ENCODE measurements around the gene ERG28. TPM values are rescaled to one million over a fixed set of nuclear protein-coding genes. Genes with fewer than 3 reads are reported as not detected.
A peak's percentile ranks its signal among the peaks of the same experiment; 100 is the strongest.

The ERG28 gene
- total RNA-seq, 1 experiment from 2014 or later: 32.5 TPM

- H3K27ac ChIP-seq: no peak overlapping the region
- no peaks in the 10 kb centered on the region for H3K27me3 ChIP-seq (ENCODE audit: insufficient read depth, low read depth)
- H3K4me1 ChIP-seq (replicated peaks; ENCODE audit: insufficient read depth): peaks cover 6% of the 10 kb centered on the region
- intact Hi-C loops (cut with micrococcal nuclease; ENCODE audit: unreplicated experiment): loop anchor here (1.0 to 5.0 kb wide), 3 partner anchors 76 to 522 kb away; partner anchors contain the start of gene FLVCR2
- H3K9me2 ChIP-seq (ENCODE audit: insufficient read depth): no peaks in the 10 kb centered on the region
- peaks cover 13% of the 10 kb centered on the region for H3K79me2 ChIP-seq (ENCODE audit: low read depth)
- no peaks in the 10 kb centered on the region for H3K9me3 ChIP-seq (ENCODE audit: insufficient read depth, low read depth)
- peaks cover 20% of the 10 kb centered on the region; the same call in 1 of the 2 replicates for H3K36me3 ChIP-seq (ENCODE audit: low read depth)
- H3K4me3 ChIP-seq: no peak overlapping the region
- peaks cover 14% of the 10 kb centered on the region for H3F3A ChIP-seq (ENCODE audit: insufficient read depth, low read depth)
- TF ChIP-seq CTCF (conservative IDR thresholded peaks at IDR 0.05): peak; percentile 95
- TF ChIP-seq EZH2 (IDR thresholded peaks at IDR 0.05; ENCODE audit: low read depth): no peak
- BruUV-seq (replicated peaks): no TSS peak
- H2AFZ ChIP-seq: no peak overlapping the region
- no peaks in the 10 kb centered on the region for H4K20me1 ChIP-seq (ENCODE audit: insufficient read depth)
- ChIA-PET POLR2A (ENCODE audit: unreplicated experiment) (interaction anchor here (0.7 kb wide), 1 partner anchor 78 kb away, joined by 5 read pairs; no protein-coding TSS in a partner anchor), CTCF (interaction anchor here (0.5 to 2.1 kb wide), 4 partner anchors 19 to 328 kb away, joined by 3 to 25 read pairs (median 4); partner anchors contain the start of gene FLVCR2)
- no peak overlapping the region for H3K4me2 ChIP-seq
- DNase-seq: peak; percentile 58 to 81
Measured at GRCh38 chr14:75654127-75654732, 6.4 kb downstream of the ERG28 start.

GRCh38 chr14:75653563-75653962, 7.1 kb downstream of the ERG28 start:
- intact Hi-C loops (cut with micrococcal nuclease; ENCODE audit: unreplicated experiment): loop anchor here (5.0 kb wide), 1 partner anchor 521 kb away; no protein-coding TSS in a partner anchor
- Histone ChIP-seq H3F3A (ENCODE audit: insufficient read depth, low read depth) (peaks cover 20% of the 10 kb centered on the region), H3K9me2 (ENCODE audit: insufficient read depth) (no peaks in the 10 kb centered on the region), H4K20me1 (ENCODE audit: insufficient read depth) (no peaks in the 10 kb centered on the region), H3K27me3 (ENCODE audit: insufficient read depth, low read depth) (no peaks in the 10 kb centered on the region), H3K36me3 (ENCODE audit: low read depth) (peaks cover 22% of the 10 kb centered on the region; the same call in 1 of the 2 replicates), H3K27ac (no peak overlapping the region), H3K4me1 (replicated peaks; ENCODE audit: insufficient read depth) (peaks cover 13% of the 10 kb centered on the region), H3K9me3 (ENCODE audit: insufficient read depth, low read depth) (no peaks in the 10 kb centered on the region), H3K4me3 (no peak overlapping the region), H3K4me2 (no peak overlapping the region), H3K79me2 (ENCODE audit: low read depth) (peaks cover 8% of the 10 kb centered on the region; the same call in 1 of the 2 replicates), H2AFZ (no peak overlapping the region)
- ChIA-PET POLR2A (ENCODE audit: unreplicated experiment) (no interaction called here), CTCF (interaction anchor here (0.5 to 2.1 kb wide), 2 partner anchors 76 to 329 kb away, joined by 4 to 25 read pairs; partner anchors contain the start of gene FLVCR2)
- TF ChIP-seq EZH2 (IDR thresholded peaks at IDR 0.05; ENCODE audit: low read depth) (no peak), CTCF (conservative IDR thresholded peaks at IDR 0.05) (no peak)
- BruUV-seq (replicated peaks): no TSS peak
- no peak for DNase-seq

- no TSS peak for BruUV-seq (replicated peaks)
- no peak overlapping the region for H3K4me3 ChIP-seq
- H3K4me2 ChIP-seq: no peak overlapping the region
- no peak overlapping the region for H3K27ac ChIP-seq
- no peaks in the 10 kb centered on the region for H4K20me1 ChIP-seq (ENCODE audit: insufficient read depth)
- TF ChIP-seq EZH2 (IDR thresholded peaks at IDR 0.05; ENCODE audit: low read depth): no peak
- TF ChIP-seq CTCF (conservative IDR thresholded peaks at IDR 0.05): no peak
- intact Hi-C loops (cut with micrococcal nuclease; ENCODE audit: unreplicated experiment): loop anchor here (5.0 kb wide), 1 partner anchor 518 kb away; no protein-coding TSS in a partner anchor
- H3K27me3 ChIP-seq (ENCODE audit: insufficient read depth, low read depth): no peaks in the 10 kb centered on the region
- H3K36me3 ChIP-seq (ENCODE audit: low read depth): peaks cover 22% of the 10 kb centered on the region; the same call in 1 of the 2 replicates
- ChIA-PET POLR2A (ENCODE audit: unreplicated experiment) (interaction anchor here (0.6 kb wide), 1 partner anchor 73 kb away, joined by 3 read pairs; no protein-coding TSS in a partner anchor), CTCF (interaction anchor here (0.5 kb wide), 1 partner anchor 468 kb away, joined by 3 read pairs; no protein-coding TSS in a partner anchor)
- DNase-seq: no peak
- peaks cover 44% of the 10 kb centered on the region for H3K4me1 ChIP-seq (replicated peaks; ENCODE audit: insufficient read depth)
- H3K79me2 ChIP-seq (ENCODE audit: low read depth): no peaks in the 10 kb centered on the region
- no peak overlapping the region for H2AFZ ChIP-seq
- no peaks in the 10 kb centered on the region for H3K9me3 ChIP-seq (ENCODE audit: insufficient read depth, low read depth)
- no peaks in the 10 kb centered on the region for H3K9me2 ChIP-seq (ENCODE audit: insufficient read depth)
- peaks cover 42% of the 10 kb centered on the region for H3F3A ChIP-seq (ENCODE audit: insufficient read depth, low read depth)
Measured at GRCh38 chr14:75650253-75651058, 10.2 kb downstream of the ERG28 start.
